IPS-18c (cell line): ENCODE data around the gene ATE1.
"Not testable (repeated sequence)": the region's sequence is repeated elsewhere in the genome, so short reads cannot be mapped to it uniquely, and the experiment has no call there.

Experiments
- H3K4me3 ChIP-seq: 2 replicates; pipeline ENCODE4 v1.7.0; 2013; ENCODE audit warnings: low read depth, mild to moderate bottlenecking, low read length, moderate library complexity; ENCODE audit not compliant: insufficient read depth
- H3K9me3 ChIP-seq: one replicate; pipeline ENCODE4 v1.6.1; 2013; ENCODE audit warnings: mild to moderate bottlenecking, low read length, moderate library complexity; ENCODE audit not compliant: control insufficient read depth, insufficient read depth

ATE1 gene

GRCh38 chr10:121788717-121789116 lies 139.1 kb downstream of the ATE1 start:
- H3K9me3 ChIP-seq = no peaks in the 10 kb centered on the region
- no peak overlapping the region for H3K4me3 ChIP-seq

DNA sequence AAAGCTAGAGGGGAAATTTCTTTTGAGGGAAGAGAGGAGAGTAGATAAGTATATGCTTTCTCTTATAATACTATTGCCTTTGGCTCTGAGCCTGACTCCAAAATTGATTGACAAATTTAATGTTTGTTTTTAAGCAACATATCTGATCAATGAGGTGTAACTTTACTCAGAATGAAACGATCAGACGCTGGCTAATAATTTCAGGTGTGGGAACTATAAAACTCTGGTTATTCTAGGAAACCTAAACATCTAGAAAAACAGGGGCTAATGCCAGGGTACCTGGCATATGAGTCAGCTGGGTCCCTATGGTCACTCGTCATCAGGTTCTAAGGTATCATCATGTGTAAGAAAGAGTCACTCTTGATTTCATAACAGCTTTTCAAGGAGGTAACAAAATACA lies 139.7 kb downstream of the ATE1 start:
- no peak overlapping the region for H3K4me3 ChIP-seq
- no peaks in the 10 kb centered on the region for H3K9me3 ChIP-seq

DNA sequence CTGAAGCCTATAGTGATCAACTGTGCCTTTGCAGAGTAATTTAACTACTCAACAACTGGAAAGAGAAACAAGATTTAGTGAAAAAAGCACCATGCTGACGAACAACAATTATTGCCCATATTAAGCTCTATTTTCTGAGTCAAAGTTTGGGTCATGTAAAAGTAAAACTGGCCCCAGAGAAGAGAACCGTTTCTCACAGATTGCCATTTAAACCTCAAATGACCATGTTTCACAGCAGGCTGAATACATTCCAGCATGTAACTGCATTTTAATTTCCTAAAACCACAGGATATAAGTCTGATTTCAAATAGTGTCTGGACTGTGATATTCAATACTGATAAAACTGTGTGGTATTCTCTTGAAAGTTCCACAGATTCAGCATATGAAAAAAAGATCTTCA lies 140.7 kb downstream of the ATE1 start:
- H3K4me3 ChIP-seq = no peak overlapping the region
- H3K9me3 ChIP-seq = no peaks in the 10 kb centered on the region

- no peak overlapping the region for H3K4me3 ChIP-seq
- H3K9me3 ChIP-seq = no peaks in the 10 kb centered on the region
These were observed 144.0 kb downstream of the ATE1 start for GRCh38 chr10:121783782-121784372.

DNA sequence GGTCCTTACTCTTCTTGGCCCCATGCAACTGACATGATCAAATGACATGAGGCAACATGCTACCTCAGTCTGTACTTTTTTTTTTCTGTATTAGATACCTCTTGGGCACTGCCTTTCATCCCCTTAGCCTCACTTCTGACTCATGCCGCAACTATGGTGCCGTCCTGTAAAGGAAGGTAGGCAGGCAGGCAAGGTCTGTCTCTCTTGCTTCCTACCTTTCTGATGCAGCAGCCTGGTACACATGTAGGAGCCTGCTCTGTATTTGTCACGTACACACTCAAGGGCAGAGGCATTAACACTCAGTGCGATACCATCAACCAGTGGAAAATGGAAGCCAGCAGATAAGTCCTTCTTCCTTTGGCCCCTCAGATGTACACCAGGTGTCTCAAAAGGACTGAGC lies 146.7 kb downstream of the ATE1 start:
- Histone ChIP-seq H3K9me3 (no peaks in the 10 kb centered on the region), H3K4me3 (no peak overlapping the region)

- no peak overlapping the region for H3K4me3 ChIP-seq
- H3K9me3 ChIP-seq = no peaks in the 10 kb centered on the region
These were observed 153.0 kb downstream of the ATE1 start for GRCh38 chr10:121774813-121775212.

GRCh38 chr10:121774404-121774803 lies 153.4 kb downstream of the ATE1 start:
- H3K4me3 ChIP-seq = no peak overlapping the region
- no peaks in the 10 kb centered on the region for H3K9me3 ChIP-seq

DNA sequence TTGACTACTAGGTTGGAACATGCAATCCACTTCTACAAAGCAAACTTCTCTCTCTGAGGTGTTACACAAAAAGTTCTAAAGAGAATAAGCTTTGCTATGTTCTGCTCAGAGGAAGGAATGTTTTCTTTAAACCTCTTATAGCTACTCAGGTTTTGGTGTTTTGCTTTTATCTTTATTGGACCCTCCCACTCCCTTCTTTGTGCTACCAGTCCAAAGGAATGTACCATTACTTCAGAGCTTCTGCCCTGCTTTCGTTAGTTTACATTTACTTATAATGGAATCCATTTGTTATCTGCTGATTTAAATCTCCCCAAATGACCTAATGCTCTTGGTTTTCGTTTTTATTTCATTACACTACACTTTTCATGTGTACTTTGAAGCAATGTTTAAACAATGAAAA lies 154.9 kb downstream of the ATE1 start:
- H3K9me3 ChIP-seq = no peaks in the 10 kb centered on the region
- H3K4me3 ChIP-seq = no peak overlapping the region

DNA sequence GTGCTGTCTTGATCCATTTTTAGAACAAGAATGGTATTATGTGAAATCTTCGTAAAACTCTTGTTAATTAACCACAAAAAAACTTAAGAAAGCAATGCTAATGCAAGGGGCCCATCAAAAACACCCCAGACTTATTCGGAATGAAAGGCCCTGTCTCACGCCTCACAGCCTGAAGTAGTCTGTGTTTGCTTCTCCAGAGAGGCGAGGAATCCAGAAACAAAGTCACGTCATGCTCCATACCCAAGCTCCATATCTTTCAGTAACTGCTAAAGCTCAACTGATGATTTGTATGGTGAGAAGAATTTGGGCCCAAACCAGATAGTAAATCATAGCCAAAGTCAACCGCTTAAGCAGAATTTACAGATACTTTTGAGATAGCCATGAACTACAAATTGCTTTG lies 155.4 kb downstream of the ATE1 start:
- no peak overlapping the region for H3K4me3 ChIP-seq
- no peaks in the 10 kb centered on the region for H3K9me3 ChIP-seq

DNA sequence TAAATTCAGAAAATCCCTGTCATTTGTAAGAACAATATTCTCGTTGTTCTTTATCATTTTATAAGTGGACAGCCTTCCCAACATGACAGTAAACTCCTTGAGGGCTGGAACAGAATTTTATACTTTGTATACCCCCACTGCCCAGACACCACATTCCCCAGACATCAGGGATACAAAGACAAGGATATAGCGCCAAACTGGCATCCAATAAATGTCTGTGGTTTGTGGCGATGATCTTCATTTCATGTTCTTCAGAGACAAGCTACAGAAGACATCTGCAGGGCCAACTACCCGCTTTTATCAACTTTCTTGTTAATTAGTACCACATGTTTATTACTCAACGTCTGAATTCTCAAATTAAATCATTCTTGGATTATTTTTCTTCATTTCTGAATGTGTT lies 155.9 kb downstream of the ATE1 start:
- Histone ChIP-seq H3K4me3 (no peak overlapping the region), H3K9me3 (no peaks in the 10 kb centered on the region)

DNA sequence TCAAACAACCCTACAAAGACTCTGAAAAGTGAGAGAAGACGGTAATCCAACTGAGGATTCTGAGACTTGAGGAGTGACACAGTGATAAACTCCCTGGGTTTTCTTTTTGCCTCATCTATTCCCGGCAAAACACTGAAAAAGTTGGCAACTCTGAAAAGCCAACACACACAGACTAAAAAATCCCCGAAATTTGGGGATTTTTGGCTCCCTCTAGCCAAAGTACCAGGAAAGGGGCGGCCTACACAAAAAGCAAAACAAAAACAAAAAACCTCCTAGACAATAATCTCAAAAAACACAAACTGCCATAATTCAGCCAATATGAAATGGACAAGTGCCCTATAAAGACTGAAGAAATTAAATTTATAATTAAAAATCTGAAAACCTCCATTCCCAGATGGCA lies 161.4 kb downstream of the ATE1 start:
- Histone ChIP-seq H3K9me3 (peaks cover 2% of the 10 kb centered on the region), H3K4me3 (no peak overlapping the region)

GRCh38 chr10:121765204-121765603 lies 162.6 kb downstream of the ATE1 start:
- Histone ChIP-seq H3K9me3 (peaks cover 2% of the 10 kb centered on the region), H3K4me3 (no peak overlapping the region)

- no peak overlapping the region for H3K4me3 ChIP-seq
- H3K9me3 ChIP-seq = peaks cover 2% of the 10 kb centered on the region
These were observed 163.4 kb downstream of the ATE1 start for GRCh38 chr10:121764233-121764942.

- H3K4me3 ChIP-seq = not testable (repeated sequence)
- H3K9me3 ChIP-seq = peaks cover 11% of the 10 kb centered on the region
These were observed 170.6 kb downstream of the ATE1 start for GRCh38 chr10:121757241-121757640.

DNA sequence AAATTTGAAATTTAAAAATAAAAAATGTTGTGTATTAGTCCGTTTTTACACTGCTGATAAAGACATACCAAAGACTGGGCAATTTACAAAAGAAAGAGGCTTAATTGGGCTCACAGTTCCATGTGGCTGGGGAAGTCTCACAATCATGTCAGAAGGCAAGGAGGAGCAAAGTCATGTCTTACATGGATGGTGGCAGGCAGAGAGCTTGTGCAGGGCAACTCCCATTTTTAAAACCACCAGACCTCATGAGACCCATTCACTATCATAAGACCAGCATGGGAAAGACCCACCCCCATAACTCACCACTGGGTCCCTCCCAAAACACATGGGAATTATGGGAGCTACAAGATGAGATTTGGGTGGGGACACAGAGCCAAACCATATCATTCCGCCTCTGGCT lies 172.3 kb downstream of the ATE1 start:
- not testable (repeated sequence) for H3K9me3 ChIP-seq, H3K4me3 ChIP-seq

- Histone ChIP-seq H3K4me3 (no peak overlapping the region), H3K9me3 (peaks cover 9% of the 10 kb centered on the region)
These were observed 173.2 kb downstream of the ATE1 start for GRCh38 chr10:121754666-121755065.

DNA sequence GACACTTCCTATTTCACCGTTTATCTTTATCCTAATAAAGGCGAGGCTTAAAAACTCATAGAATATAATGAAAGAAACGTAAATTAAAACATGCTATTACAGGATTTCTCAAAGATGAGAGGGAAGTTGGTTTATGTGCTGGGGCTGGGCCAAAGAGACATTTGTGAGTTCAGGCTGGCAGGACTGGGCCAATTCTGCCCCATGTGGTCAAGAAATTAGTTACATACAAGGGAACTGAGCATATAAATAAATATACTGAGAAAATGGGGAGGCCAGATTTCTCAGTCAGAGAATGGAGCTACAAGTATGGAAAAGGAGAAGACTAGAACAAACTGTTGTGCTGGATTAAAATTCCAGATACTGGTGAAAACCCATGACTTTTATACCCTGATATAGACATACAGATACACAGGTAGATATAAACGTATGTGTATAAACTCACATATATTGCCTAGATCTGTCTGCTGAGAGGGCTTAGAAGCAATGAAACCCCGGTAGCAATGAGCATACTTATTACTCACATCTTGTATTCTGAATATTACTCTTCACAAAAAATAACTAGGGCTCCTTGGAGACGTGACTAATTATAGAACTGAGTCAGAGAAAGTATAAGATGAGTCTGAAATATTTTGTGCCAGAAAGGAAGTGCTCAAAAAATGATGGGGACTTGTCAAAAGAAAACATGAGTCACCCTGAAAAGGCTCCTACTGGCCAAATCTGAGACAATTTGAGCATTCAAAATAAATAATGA lies 173.9 kb downstream of the ATE1 start:
- H3K9me3 ChIP-seq = peaks cover 9% of the 10 kb centered on the region

DNA sequence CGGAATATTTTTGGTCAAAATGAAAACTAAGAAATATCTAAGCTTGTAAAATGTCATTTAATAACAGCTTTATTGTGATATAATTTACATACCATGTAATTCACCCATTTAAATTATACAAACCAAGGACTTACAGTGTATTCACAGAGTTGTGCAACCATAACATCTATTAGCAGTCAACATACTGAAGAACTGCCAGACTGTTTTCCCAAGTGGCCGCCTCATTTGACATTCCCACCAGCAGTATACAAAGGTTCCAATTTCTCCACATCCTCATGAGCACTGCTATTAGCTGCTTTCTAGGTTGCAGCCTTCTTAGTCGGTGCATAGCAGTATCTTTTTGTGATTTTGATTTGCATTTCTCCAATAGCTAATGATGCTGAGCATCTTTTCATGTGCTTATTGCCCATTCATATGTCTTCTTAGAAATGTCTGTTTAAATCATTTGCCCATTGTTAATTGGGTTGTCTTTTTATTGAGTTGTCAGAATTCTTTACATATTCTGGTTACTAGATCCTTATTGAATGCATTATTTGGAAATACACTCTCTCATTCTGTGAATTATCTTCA lies 176.6 kb downstream of the ATE1 start:
- no peak overlapping the region for H3K4me3 ChIP-seq
- H3K9me3 ChIP-seq = peaks cover 4% of the 10 kb centered on the region

More for the DNA sequence above, 173.9 kb downstream of the ATE1 start:
- H3K4me3 ChIP-seq = no peak overlapping the region
